ENCODE data around the gene ASCC3. TPM values are rescaled to one million over a fixed set of nuclear protein-coding genes. Genes with fewer than 3 reads are reported as not detected.
"Not testable (repeated sequence)": the region's sequence is repeated elsewhere in the genome, so short reads cannot be mapped to it uniquely, and the experiment has no call there.

ASCC3 gene
- total RNA-seq, 1 donor from 2014 or later = 62.9 TPM

DNA sequence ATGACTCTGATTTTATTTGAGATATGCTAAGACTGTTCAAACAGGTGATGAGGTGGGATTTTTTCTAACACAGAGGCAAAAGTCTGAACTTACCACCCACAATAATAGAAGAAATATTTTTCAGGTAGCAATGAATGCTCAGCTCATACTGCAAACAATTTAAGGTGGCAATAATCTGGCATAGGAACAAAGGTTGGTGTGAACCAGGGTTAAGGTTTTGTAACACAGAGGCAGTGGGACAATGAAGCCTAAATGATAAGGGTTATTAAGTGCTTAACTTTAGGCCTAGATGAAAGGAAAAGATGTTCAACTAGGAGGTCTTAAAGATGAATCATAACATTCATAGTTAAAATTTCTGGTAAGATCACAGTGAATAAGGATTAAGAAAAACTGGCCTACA lies 4.9 kb downstream of the ASCC3 start:
- Mint-ChIP-seq H3K27ac (no peak overlapping the region), H3K36me3 (ENCODE audit: low read depth) (peaks cover 60% of the 10 kb centered on the region), H3K4me3 (ENCODE audit: low read depth) (no peak overlapping the region), H3K9me3 (peaks cover 5% of the 10 kb centered on the region), H3K27me3 (ENCODE audit: low read depth) (no peaks in the 10 kb centered on the region), H3K4me1 (ENCODE audit: low read depth) (peaks cover 48% of the 10 kb centered on the region)
- intact Hi-C loops (cut with micrococcal nuclease) = no loop called here
- no peak for DNase-seq (ENCODE audit: low spot score)

DNA sequence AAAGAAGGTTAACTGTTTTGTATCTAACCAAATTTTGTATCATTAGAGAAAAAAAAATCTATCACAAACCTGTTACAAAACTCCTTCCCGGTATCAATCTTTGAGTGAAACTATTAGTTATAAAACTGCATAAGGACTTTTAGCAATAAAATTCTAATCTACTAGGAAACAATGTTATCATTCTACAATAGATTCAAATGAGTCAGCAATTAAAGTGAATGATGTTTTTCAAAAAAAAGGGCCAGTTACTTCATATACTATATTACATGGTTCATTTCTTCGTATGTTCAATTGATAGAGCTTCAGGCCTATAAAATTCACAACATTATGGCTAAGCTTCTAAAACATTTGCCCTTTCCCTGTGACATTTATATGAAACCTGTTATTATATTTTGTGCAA lies 15.6 kb downstream of the ASCC3 start:
- DNase-seq (ENCODE audit: low spot score) = no peak
- Mint-ChIP-seq H3K27ac (no peak overlapping the region), H3K36me3 (ENCODE audit: low read depth) (peaks cover 72% of the 10 kb centered on the region), H3K27me3 (ENCODE audit: low read depth) (no peaks in the 10 kb centered on the region), H3K4me1 (ENCODE audit: low read depth) (peaks cover 14% of the 10 kb centered on the region), H3K9me3 (no peaks in the 10 kb centered on the region), H3K4me3 (ENCODE audit: low read depth) (no peak overlapping the region)
- intact Hi-C loops (cut with micrococcal nuclease) = no loop called here

- Mint-ChIP-seq H3K4me3 (ENCODE audit: low read depth) (no peak overlapping the region), H3K27ac (no peak overlapping the region), H3K36me3 (ENCODE audit: low read depth) (peaks cover 81% of the 10 kb centered on the region), H3K4me1 (ENCODE audit: low read depth) (peaks cover 4% of the 10 kb centered on the region), H3K27me3 (ENCODE audit: low read depth) (no peaks in the 10 kb centered on the region), H3K9me3 (peaks cover 21% of the 10 kb centered on the region)
- no peak for DNase-seq (ENCODE audit: low spot score)
- intact Hi-C loops (cut with micrococcal nuclease) = no loop called here
Measured at GRCh38 chr6:100862063-100862462, 19.1 kb downstream of the ASCC3 start.

DNA sequence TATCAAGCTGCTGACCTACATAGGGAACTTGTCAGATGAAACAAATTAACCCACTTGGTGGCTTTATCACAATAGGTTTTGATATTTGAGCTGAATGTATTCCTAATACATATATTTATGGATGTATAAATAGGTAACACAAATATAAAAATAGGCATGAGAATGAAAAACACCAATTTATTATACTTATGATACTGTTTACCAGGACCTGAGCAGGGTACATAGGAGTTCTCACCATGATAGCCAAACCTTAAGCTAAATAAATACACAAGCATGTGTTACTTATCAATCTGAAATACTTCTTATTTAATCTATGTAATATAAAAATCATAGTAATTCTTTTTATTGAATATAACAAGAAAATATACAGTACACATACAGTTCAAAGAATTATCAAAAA lies 25.0 kb downstream of the ASCC3 start:
- H3K4me1 Mint-ChIP-seq (ENCODE audit: low read depth) = no peaks in the 10 kb centered on the region
- intact Hi-C loops (cut with micrococcal nuclease) = no loop called here
- H3K27me3 Mint-ChIP-seq (ENCODE audit: low read depth) = no peaks in the 10 kb centered on the region
- H3K36me3 Mint-ChIP-seq (ENCODE audit: low read depth) = peaks cover 80% of the 10 kb centered on the region
- H3K9me3 Mint-ChIP-seq = peaks cover 27% of the 10 kb centered on the region
- no peak overlapping the region for H3K27ac Mint-ChIP-seq
- H3K4me3 Mint-ChIP-seq (ENCODE audit: low read depth) = no peak overlapping the region
- no peak for DNase-seq (ENCODE audit: low spot score)

GRCh38 chr6:100851819-100852218 lies 29.3 kb downstream of the ASCC3 start:
- H3K27me3 Mint-ChIP-seq (ENCODE audit: low read depth) = no peaks in the 10 kb centered on the region
- peaks cover 61% of the 10 kb centered on the region for H3K36me3 Mint-ChIP-seq (ENCODE audit: low read depth)
- intact Hi-C loops (cut with micrococcal nuclease) = no loop called here
- H3K9me3 Mint-ChIP-seq = peaks cover 5% of the 10 kb centered on the region
- no peak for DNase-seq (ENCODE audit: low spot score)
- H3K4me1 Mint-ChIP-seq (ENCODE audit: low read depth) = peaks cover 2% of the 10 kb centered on the region
- H3K27ac Mint-ChIP-seq = no peak overlapping the region
- H3K4me3 Mint-ChIP-seq (ENCODE audit: low read depth) = no peak overlapping the region

GRCh38 chr6:100850174-100850573 lies 31.0 kb downstream of the ASCC3 start:
- Mint-ChIP-seq H3K4me1 (ENCODE audit: low read depth) (peaks cover 7% of the 10 kb centered on the region), H3K9me3 (no peaks in the 10 kb centered on the region), H3K27ac (no peak overlapping the region), H3K4me3 (ENCODE audit: low read depth) (no peak overlapping the region), H3K36me3 (ENCODE audit: low read depth) (peaks cover 54% of the 10 kb centered on the region), H3K27me3 (ENCODE audit: low read depth) (no peaks in the 10 kb centered on the region)
- DNase-seq (ENCODE audit: low spot score) = no peak
- intact Hi-C loops (cut with micrococcal nuclease) = no loop called here

DNA sequence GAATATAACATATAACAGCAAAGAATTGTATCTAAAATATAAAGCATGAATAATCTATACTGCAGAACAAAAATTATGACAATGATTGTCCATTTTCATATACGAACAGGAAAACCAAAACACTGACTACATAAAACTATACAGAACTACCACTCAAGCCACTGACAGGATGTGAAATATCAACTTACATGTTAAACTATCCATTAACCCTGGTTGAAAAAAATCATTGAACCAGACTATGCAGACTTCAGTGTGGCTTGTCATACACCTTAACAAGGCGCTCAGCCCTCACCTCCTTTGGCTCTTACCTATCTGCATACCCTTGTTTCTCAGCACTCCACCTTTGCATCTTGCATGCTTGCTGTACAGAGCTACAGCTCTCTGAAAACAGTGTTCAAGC lies 34.9 kb downstream of the ASCC3 start:
- Mint-ChIP-seq H3K4me1 (ENCODE audit: low read depth) (peaks cover 11% of the 10 kb centered on the region), H3K27me3 (ENCODE audit: low read depth) (no peaks in the 10 kb centered on the region), H3K4me3 (ENCODE audit: low read depth) (no peak overlapping the region), H3K9me3 (no peaks in the 10 kb centered on the region), H3K36me3 (ENCODE audit: low read depth) (peaks cover 37% of the 10 kb centered on the region), H3K27ac (no peak overlapping the region)
- intact Hi-C loops (cut with micrococcal nuclease) = no loop called here
- DNase-seq (ENCODE audit: low spot score) = no peak

- intact Hi-C loops (cut with micrococcal nuclease) = no loop called here
- DNase-seq (ENCODE audit: low spot score) = no peak
- no peaks in the 10 kb centered on the region for H3K27me3 Mint-ChIP-seq (ENCODE audit: low read depth)
- no peak overlapping the region for H3K4me3 Mint-ChIP-seq (ENCODE audit: low read depth)
- no peaks in the 10 kb centered on the region for H3K9me3 Mint-ChIP-seq
- H3K36me3 Mint-ChIP-seq (ENCODE audit: low read depth) = peaks cover 39% of the 10 kb centered on the region
- peaks cover 11% of the 10 kb centered on the region for H3K4me1 Mint-ChIP-seq (ENCODE audit: low read depth)
- H3K27ac Mint-ChIP-seq = no peak overlapping the region
Measured at GRCh38 chr6:100845676-100846075, 35.5 kb downstream of the ASCC3 start.

DNA sequence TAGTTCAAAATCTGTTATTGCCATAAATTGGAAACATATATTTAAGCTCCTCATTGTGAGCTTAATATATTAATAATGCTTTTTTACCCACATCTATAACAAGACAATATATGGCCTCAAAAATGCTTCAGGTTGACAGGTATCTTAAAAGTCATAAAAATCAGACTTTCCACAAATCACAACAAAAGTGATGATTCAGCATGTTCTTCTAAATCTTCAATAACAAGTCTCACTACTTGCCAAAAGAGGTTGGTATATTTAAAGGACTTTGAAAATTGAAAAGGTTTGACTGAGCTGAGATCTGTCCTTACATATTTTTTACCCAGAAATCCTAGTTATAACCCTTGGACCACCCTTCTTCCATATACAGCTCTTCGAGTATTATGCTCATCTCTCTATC lies 41.7 kb downstream of the ASCC3 start:
- no peak for DNase-seq (ENCODE audit: low spot score)
- Mint-ChIP-seq H3K9me3 (no peaks in the 10 kb centered on the region), H3K27ac (no peak overlapping the region), H3K4me1 (ENCODE audit: low read depth) (peaks cover 4% of the 10 kb centered on the region), H3K27me3 (ENCODE audit: low read depth) (no peaks in the 10 kb centered on the region), H3K4me3 (ENCODE audit: low read depth) (no peak overlapping the region), H3K36me3 (ENCODE audit: low read depth) (peaks cover 34% of the 10 kb centered on the region)
- intact Hi-C loops (cut with micrococcal nuclease) = no loop called here

DNA sequence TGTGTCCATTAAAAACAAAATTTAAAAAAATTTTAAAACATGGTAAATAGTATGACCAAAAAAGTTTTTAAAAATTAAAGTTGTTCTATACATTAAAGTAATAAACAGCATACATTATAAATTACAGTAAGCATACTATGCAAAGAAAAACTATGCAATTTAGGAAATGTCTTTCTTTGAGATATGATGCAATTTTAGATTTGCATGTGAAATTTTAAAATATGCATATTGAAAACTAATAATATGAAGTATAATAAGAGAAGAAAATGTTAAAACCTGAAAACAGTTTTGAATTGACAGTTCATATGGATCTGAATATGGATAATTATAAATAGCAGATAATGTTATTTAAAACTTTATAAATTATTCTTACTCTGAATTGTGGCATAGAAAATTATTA lies 43.1 kb downstream of the ASCC3 start:
- intact Hi-C loops (cut with micrococcal nuclease) = no loop called here
- no peak overlapping the region for H3K4me3 Mint-ChIP-seq (ENCODE audit: low read depth)
- H3K27me3 Mint-ChIP-seq (ENCODE audit: low read depth) = no peaks in the 10 kb centered on the region
- peaks cover 5% of the 10 kb centered on the region for H3K4me1 Mint-ChIP-seq (ENCODE audit: low read depth)
- no peaks in the 10 kb centered on the region for H3K9me3 Mint-ChIP-seq
- H3K27ac Mint-ChIP-seq = no peak overlapping the region
- no peak for DNase-seq (ENCODE audit: low spot score)
- H3K36me3 Mint-ChIP-seq (ENCODE audit: low read depth) = peaks cover 37% of the 10 kb centered on the region

GRCh38 chr6:100833972-100834574 lies 47.1 kb downstream of the ASCC3 start:
- DNase-seq (ENCODE audit: low spot score) = no peak
- Mint-ChIP-seq H3K36me3 (ENCODE audit: low read depth) (peaks cover 30% of the 10 kb centered on the region), H3K4me3 (ENCODE audit: low read depth) (no peak overlapping the region), H3K4me1 (ENCODE audit: low read depth) (peaks cover 1% of the 10 kb centered on the region), H3K9me3 (no peaks in the 10 kb centered on the region), H3K27ac (no peak overlapping the region), H3K27me3 (ENCODE audit: low read depth) (no peaks in the 10 kb centered on the region)
- intact Hi-C loops (cut with micrococcal nuclease) = no loop called here

DNA sequence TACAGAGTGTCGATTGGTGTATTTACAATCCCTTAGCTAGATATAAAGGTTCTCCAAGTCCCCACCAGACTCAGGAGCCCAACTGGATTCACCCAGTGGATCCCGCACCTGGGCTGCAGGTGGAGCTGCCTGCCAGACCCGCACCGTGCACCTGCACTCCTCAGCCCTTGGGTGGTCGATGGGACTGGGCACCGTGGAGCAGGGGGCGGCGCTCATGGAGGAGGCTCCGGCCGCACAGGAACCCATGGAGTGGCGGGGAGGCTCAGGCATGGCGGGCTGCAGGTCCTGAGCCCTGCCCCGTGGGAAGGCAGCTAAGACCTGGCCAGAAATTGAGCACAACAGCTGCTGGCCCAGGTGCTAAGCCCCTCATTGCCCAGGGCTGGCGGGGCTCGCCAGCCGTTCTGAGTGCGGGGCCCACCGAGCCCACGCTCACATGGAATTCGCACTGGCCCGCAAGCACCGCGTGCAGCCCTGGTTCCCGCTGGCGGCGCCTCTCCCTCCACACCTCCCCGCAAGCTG lies 52.0 kb downstream of the ASCC3 start:
- DNase-seq (ENCODE audit: low spot score); intact Hi-C loops (cut with micrococcal nuclease); H3K27ac Mint-ChIP-seq; H3K9me3 Mint-ChIP-seq; H3K4me1 Mint-ChIP-seq (ENCODE audit: low read depth); H3K4me3 Mint-ChIP-seq (ENCODE audit: low read depth); H3K27me3 Mint-ChIP-seq (ENCODE audit: low read depth): not testable (repeated sequence)
- peaks cover 27% of the 10 kb centered on the region for H3K36me3 Mint-ChIP-seq (ENCODE audit: low read depth)

DNA sequence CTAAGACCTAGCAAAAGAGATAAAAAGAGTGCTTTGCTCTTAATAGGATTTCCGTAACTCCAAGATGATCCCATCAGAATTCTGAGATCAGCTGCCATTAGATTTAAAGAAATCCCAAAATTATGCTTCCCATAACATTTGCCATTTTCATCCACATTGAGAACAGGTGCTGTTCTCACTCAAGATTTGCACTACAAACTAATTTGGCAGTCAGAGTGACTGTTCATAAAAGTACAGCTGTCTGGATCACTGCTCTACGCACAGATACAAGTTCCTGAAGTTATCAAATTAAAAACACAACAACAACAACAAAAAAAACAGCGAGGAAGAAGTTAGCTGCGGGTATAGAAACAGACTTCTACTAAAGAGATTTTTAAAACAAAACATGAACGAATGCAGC lies 58.1 kb downstream of the ASCC3 start:
- Mint-ChIP-seq H3K4me1 (ENCODE audit: low read depth) (peaks cover 3% of the 10 kb centered on the region), H3K9me3 (peaks cover 4% of the 10 kb centered on the region), H3K4me3 (ENCODE audit: low read depth) (no peak overlapping the region), H3K27ac (no peak overlapping the region), H3K27me3 (ENCODE audit: low read depth) (no peaks in the 10 kb centered on the region), H3K36me3 (ENCODE audit: low read depth) (peaks cover 24% of the 10 kb centered on the region)
- intact Hi-C loops (cut with micrococcal nuclease) = no loop called here
- no peak for DNase-seq (ENCODE audit: low spot score)

- H3K27me3 Mint-ChIP-seq (ENCODE audit: low read depth) = no peaks in the 10 kb centered on the region
- H3K4me3 Mint-ChIP-seq (ENCODE audit: low read depth) = no peak overlapping the region
- DNase-seq (ENCODE audit: low spot score) = no peak
- intact Hi-C loops (cut with micrococcal nuclease) = no loop called here
- peaks cover 59% of the 10 kb centered on the region for H3K36me3 Mint-ChIP-seq (ENCODE audit: low read depth)
- no peak overlapping the region for H3K27ac Mint-ChIP-seq
- H3K4me1 Mint-ChIP-seq (ENCODE audit: low read depth) = peaks cover 13% of the 10 kb centered on the region
- H3K9me3 Mint-ChIP-seq = peaks cover 25% of the 10 kb centered on the region
Measured at GRCh38 chr6:100818066-100818465, 63.1 kb downstream of the ASCC3 start.

All from activated T-helper 2 cell treated with anti-CD3 and anti-CD28 coated beads, Interferon-gamma antibody, Interleukin-2, Interleukin-4, amounts not matched to agents 10 μg/mL and 5 μg/mL and 100 μg/mL, durations not matched to agents 14 hours and 24 hours and 36 hours (primary cell).